Endometrial microvascular endothelial cells (primary cell): ENCODE data around the gene ZFYVE28. TPM values are rescaled to one million over a fixed set of nuclear protein-coding genes. Genes with fewer than 3 reads are reported as not detected.

ENCODE experiments used
- in situ Hi-C: cut with HindIII; loops from 2 replicates; pipeline ENCODE4 v1.10.0; 2017; ENCODE audit warnings: low sequenced_read_pairs, low pct_unique_long_range_greater_than_20kb; ENCODE audit errors: inconsistent ontology term
- total RNA-seq: library from RNA; depleted of rRNA; stranded (reverse); fragments of >200 nt; gene quantifications from one replicate; pipeline ENCODE4 v1.2.3, GENCODE V29; 2015; ENCODE audit errors: inconsistent ontology term

Gene ZFYVE28
- total RNA-seq, 1 donor from 2014 or later = 12.3 TPM

DNA sequence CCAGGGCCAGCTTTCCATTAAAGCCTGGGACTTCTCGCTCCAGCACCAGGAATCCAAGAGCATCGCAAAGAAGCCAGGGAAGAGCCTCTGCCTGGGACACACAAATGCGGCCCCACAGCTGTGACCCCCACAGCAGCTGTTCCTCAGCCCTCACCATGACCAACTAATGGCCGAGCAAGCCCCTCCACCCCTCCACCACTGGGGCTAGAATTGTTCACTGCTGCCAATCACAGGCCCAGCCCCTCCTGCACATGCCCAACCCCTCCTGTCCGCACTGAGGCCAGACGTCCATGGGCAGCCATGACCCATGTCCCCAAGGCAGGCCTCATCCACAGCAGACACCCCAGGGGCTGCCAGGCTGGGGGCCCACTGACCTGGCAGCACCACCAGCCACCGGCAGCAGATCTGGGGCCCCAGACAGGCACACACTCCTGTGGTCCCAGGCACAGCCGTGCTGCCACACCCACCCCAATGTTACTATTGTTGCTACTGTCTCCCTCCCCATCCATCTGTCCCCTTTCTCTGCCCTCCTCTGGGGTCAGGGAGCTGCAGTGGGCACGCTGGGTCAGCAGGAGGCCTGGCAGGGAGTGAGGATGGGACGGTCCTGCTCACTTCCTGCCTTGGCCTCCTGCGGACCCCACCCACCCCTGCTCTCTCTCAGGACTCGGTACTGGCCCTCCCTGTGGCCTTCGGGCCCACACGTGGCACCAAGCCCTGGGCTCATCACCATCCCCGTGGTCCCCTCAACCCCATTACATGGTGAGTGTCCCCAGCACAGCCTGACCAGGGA lies 56.0 kb downstream of the ZFYVE28 start:
- in situ Hi-C loops = no loop called here

DNA sequence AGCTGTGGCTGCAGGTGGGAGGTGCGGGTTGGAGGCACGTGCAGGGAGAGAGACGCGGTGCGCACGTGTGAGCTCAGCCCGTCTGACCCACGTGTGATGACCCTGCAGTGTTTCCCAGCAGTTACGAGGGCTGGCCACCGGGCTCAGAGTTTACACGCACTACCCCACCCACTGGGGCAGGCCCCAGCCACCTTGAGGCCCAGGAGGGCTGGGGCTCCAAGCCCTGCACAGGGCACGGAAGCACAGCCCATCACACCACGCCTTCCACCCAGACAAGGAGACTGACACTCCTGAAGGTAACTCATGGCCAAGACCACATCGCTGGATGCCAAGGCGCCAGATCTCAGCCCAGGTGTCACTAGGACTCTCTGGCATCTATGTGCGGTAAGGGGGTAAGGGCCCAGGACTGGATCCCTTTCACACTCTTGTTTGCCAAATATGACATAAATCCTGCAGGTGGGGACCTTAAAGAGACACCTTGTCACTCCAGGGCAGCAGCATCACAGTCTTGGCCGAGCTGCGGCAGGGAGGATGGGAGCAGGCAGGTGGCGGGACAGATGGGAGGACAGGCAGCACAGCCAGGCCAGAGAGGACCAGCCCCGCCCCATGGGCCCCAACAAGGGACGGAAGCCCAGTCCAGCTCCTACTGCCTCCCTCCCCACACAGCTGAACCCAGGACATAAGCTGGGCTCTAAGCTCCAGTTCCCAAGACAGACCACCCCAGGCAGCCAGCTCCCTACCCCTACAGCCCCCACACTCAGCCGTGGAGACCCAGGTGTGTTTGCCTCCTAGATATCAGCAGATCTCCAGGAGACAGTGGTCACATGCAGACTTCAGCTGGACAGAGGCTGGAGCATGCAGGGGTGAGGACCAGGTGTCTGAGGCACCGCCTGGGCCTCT lies 56.8 kb downstream of the ZFYVE28 start:
- in situ Hi-C loops = no loop called here

DNA sequence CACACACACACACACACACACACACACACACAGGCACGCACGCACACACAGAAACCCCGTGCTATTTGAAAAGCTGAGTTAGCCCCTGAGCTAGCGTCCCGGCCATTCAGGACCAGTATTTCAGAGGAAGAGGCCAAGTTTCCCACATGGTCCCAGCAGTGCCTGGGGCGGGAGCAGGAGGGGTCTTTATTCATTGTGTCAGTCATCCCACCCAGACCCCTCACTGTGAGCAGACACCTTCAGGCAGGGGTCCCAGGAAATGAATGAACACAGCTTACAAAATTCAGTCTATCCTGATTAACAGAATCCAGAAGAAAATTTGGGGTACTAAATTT lies 58.1 kb downstream of the ZFYVE28 start:
- in situ Hi-C loops = no loop called here

DNA sequence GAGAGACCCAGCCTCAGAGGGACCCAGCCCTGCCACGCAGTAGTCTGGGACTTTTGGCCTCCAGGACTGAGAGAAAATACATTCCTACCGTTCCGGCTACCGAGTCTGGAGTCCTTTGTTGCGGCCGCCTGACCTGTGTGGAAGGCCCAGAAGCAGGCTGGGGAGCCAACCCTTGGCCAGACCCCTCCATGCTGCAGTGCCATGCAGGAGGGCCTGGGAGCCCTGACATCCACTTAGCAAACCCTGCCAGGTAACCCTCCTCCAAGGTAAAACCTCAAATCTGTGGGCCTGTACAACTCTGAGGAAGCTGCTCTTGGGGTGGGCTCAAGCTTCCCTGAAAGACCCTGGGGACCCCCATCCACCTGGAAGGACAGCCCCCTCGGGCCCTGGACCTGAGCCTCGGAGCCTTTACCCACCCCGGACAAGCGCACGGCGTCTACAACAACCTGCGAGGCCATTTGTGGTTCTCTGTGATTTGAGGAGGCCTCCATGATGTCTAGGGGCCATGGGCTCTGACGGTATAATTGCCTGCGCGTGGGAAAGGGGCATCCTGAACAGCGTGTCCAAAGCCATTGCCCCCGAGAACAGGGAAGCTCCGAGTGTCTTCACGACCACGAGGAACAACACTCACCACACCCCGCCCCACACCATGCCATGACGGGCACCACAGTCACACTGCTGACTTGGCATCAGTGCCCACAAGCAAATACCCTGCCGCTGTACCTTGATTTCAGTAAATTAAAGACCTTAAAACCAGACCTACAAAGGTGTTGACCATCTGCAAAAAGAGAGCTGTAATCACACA lies 58.7 kb downstream of the ZFYVE28 start:
- in situ Hi-C loops = no loop called here

DNA sequence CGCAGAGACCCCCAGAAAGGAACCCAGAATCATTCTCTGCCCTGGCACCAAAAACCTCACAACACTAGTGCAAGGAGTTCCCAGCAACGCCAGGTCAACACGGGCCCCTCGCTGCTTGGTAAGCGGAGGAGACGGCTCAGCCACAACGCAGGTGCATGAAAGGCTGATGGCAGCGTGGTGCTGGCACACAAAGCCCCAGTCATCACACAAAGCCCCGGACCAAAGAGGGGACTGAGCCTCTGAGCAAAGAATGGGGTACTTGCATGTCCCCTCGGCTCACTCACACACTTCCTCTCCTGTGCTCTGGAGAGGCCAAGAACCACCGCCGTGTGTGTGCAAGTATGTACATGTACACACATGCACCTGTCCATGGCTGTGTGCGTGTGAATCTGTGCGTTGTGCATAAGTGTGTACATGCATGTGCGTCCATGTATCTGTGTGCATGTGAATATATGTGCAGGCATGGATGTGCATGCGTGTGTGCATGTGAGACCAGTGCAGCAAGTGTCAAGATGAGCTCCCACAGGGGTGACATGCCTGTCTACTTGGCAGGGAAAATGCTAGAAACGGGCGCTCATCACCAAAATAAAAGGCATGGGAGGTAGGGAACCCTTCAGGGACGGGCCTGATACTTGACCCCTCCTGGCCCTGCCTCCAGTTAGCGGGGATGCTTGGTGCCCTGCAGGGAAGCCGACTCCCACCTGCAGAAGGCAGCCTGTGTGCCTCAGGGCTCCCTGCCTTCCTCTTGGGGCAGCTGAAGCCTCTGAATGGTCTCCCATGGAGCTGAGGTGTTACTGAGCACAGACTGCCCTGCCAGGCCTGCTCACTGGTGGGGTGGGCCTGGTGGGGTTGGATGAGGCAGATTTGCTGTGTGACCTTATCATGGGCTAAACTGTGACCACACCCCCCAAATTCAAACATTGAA lies 60.4 kb downstream of the ZFYVE28 start:
- in situ Hi-C loops = no loop called here

DNA sequence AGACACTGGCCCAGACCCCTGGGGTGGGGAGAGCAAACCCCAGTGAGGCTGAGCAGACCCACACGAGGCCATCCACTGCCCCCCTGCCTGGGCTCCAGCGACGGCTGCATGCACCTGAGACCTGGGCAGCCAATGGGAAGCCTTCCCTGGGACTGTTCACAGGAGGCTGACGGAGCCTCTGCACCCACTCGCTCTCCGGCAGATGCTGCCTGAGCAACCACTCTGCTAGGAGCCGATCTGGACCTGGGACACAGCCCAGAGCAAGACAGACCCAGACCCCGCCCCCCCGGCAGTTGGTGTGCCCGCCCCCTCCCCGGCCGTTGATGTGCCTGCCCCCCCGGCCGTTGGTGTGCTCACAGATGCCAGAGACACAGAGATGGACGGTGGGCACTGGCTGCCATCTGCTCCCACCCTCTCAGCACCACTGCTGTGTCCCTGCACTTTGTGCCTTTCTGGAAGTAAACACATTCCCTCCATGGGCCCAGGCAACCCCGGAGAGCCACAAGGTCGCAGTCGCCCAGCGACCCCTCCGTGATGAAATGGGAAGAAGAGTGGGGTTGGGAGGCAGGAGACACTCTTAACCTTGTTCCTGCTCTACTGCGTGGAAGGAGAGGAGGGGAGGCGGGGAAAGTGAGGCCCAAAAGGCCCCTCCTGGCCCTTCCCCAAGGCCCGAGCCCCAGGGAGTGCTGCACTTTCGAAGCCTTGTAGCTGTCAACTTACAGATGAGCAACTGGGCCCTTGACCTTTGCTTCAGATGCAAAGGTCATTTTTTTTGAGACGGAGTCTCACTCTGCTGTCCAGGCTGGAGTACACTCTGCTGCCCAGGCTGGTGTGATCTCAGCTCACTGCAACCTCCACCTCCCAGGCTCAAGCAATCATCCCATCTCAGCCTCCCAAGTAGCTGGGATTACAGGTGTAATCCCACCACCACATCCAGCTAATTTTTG lies 62.0 kb downstream of the ZFYVE28 start:
- in situ Hi-C loops = no loop called here

DNA sequence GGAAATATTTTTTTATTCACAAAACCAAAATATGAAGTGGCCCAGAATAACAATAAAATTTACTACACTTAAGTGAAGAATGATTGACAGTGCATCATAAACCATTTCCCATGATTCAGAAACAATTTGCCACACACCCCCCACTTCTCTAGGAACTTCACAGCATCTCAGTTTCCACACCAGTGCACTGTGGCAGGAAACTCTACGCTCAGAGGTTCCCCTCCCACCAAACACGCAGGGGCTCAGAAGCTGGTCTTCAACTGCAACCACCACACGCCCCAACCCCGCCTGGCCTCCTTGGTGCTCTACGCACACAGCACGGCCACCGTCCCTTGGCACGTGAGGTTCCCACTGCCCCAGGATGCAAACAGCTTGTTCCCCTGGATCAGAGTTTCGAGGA lies 63.7 kb downstream of the ZFYVE28 start:
- in situ Hi-C loops = no loop called here

DNA sequence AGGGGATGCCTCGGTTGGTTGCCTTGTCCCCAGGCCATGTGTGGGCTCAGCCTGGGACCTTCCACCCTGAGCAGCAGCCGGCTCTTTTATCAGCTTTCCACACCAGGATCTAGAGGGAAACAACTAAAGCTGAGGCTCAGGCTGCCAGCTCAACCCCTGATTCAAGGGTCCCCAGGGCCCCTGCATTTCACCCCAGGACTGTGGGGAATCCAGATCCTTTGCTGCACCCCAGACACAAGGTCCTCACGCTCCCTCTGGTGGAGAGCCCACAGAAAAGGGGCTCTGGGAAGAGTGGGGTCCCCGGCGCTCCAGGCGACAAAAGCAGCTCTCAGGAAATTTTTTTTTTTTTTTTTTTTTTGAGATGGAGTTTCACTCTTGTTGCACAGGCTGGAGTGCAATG lies 64.3 kb downstream of the ZFYVE28 start:
- in situ Hi-C loops = no loop called here

DNA sequence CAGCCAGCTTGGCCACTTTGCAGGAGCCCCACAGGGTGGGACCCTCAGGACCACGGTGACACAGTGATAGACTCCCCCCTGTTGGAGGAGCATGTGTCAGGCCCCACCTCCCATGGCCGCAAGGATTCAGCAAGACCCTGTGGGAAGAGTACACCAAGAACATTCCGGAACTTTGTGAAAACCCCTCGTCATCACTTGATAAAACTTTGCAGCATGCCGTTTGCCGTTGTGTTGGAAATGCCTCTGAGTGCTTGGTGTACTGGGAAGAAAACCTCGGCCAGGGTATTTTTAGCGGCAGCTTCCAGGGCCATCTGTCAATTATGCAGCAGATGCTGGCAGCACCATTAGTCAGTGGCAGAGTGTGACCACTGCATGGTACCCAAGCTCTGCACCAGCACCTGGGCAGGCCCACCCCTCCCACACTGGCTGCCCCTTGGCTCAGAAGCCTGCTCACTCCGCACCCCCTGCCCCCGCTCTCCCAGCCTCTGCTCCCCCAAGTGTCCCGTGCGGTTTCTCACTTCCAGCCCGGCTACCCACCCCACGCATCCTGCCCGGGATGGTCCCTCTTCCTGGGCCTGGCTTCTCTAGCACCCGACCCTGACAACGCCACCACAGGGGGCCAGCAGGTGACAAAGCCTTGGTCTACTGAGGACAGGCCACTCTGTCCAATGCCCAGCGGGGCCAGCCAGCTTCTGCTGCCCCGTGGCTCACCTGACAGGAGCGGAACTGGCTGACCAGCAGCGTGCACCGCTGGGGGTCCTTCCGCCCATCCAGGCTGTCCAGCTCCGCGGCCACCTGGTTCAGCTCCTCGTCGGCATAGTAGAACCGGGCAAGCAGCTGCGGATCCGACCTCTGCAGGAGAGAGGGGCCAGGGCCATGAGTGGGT lies 65.0 kb downstream of the ZFYVE28 start:
- in situ Hi-C loops = no loop called here

DNA sequence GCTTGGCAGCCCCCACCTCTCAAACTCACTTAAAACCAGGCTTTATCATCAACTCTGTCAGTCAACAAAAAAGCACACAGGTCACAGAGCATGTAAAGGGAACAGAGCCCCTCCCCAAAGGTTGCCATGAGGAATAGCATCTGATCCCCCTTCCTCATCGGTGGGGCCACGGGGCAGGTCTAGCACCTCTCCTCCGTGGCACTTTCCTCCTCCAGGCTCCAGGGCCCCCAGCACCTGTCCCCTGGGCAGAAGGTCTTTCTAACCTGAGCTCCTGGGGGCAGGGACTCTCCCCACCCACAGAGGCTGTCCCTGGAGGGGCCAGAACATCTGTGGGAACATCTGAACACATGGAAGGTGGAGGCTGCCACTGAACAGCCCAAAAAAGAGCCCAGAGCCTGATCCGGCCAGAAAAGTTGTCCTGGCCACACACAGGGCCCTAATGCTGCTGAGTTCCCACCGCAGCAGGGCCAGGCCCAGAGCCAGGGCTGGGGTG lies 65.7 kb downstream of the ZFYVE28 start:
- in situ Hi-C loops = no loop called here

DNA sequence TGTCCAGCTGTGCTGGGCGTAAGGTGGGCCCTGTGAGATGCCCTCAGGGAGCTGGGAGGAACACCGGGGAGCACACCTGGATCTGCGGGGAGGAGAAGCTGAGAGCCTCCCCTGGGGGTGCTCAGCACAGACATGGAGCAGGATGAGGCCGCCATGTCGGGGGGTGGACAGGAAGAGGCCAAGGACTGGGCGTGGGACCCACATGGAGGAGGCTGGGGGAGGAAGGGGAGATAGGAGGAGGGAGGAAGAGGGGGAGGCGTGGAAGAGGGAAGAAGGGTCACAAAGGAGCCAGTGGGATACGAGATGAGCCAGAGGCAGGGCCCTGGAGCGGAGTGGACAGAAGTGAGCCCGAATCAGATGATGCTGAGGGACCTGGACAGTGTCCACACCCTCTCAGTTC lies 66.3 kb downstream of the ZFYVE28 start:
- in situ Hi-C loops = no loop called here

DNA sequence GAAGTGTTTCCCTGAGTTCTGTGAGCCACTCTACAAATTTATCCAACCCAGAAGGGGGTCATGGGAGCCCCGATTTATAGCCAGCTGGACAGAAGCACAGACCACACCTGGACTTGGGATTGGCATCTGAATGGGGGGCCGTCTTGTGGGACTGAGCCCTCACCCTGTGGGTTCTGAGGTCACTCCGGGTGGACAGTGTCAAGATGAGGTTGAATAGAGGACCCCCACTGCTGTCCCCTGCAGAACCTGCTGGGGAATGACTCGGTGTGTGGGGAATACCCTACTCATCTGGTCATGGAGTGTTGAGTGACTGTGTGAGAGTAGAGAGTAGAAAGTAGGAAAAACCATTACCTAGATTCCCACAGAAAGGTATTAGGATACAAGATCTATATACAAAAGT lies 67.5 kb downstream of the ZFYVE28 start:
- in situ Hi-C loops = no loop called here

DNA sequence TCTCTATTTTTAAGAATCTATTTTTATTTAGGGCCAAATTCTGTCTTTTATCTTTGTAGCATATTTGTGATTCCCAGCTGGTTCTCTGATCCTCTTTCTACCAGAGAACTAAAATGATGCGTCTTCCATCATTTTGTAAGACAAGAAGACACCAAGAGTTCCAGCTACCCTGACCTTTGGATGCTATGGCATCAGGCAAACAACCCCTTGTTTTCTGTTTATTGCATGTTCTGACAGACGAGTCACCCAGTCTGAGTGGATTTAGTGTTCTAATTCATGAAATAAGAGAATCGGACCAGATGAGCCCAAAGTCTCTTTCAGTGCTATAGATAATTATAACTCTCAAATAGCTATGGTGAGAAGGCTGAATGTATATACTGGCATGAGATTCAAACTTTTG lies 69.7 kb downstream of the ZFYVE28 start:
- in situ Hi-C loops = no loop called here

DNA sequence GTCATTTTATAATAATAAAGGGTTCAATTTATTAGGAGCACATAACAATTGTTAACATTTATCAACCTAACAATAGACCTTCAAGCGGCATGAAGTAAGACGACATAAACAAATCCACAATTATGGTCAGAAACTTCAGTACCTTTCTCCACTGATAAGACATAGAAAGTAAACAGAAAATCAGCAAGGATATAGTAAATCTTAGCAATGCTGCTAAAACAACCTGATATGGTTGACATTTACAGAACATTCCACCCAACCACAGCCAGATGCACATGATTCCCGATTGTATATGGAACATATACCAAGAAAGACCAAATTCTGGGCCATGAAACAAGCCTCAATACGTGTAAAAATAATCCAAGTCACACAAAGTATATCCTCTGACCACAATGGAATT lies 71.3 kb downstream of the ZFYVE28 start:
- in situ Hi-C loops = no loop called here

DNA sequence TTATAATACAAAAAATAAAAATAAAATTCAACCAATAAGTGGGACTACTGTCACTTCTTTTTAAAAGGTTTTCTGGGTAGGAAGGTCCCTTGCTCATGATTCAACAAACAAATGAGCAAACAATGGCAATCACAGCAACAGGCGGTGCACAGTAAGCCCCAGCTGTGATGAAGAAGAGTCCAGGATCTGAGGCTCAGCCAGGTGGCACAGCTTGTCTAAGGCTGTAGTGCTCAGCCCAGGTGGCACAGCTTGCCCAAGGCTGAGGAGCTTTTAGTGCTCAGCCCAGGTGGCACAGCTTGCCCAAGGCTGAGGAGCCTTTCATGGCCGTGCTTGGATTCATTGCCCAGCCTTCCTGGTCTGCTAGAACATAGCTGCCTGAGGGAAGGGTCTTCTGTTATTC lies 75.0 kb downstream of the ZFYVE28 start:
- in situ Hi-C loops = no loop called here

DNA sequence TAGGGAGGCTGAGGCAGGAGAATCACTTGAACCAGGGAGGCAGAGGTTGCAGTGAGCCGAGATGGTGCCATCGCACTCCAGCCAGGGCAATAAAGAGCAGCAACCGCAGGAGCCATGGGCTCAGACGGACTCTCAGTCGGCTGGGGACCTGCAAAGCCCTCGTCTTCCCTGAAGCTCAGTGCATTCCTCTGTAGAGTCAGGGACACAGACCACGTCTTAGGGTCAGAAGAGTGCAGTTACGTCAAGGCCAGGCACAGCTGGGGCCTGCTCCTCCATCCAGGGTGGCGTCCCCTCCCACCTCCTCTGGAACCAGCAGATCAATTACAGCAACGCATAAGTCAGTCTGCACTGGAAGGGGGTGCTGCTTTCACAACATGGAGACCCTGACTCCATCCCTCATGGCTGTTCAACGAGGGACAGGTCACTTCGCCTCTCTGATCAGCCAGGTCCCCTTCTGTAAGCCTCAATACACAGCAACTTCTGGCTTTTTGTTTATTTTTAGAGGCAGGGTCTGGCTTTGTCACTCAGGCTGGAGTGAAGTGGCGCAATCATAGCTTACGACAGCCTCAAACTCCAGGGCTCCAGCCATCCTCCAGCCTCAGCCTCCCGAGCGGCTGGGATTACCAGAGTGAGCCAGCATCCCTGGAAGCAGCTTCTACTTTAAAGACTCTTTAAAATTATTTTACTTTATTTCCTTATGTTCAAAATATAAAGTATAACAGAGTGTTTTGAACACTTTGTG lies 76.4 kb downstream of the ZFYVE28 start:
- in situ Hi-C loops = no loop called here
